Neural cell (in vitro differentiated cells): ENCODE data around the gene TNK2. TPM values are rescaled to one million over a fixed set of nuclear protein-coding genes. Genes with fewer than 3 reads are reported as not detected.

ENCODE experiments used
- H2AFZ ChIP-seq: fragments of 200-600, 300-800 bp; sonication (generic), shearing (Covaris generic); 2 replicates; pipeline ENCODE4 v1.6.0; 2014; ENCODE audit warnings: low read depth, mild to moderate bottlenecking, antibody characterized with exemption, low read length, moderate library complexity
- H3F3A ChIP-seq: fragments of 200-600 bp; shearing (Covaris generic); 2 replicates; pipeline ENCODE4 v1.6.1; 2016; ENCODE audit warnings: mild to moderate bottlenecking, moderate library complexity, mixed read lengths, antibody characterized with exemption, low read length; ENCODE audit not compliant: insufficient read depth, poor library complexity, severe bottlenecking
- H3K27ac ChIP-seq: fragments of 200-600, 300-800 bp; sonication (generic), shearing (Covaris generic); 2 replicates; pipeline ENCODE4 v1.5.1; 2014; ENCODE audit warnings: mild to moderate bottlenecking, low read length, moderate library complexity
- H3K27me3 ChIP-seq: fragments of 300-800, 200-600 bp; sonication (generic), shearing (Covaris generic); 2 replicates; pipeline ENCODE4 v1.6.0; 2014; ENCODE audit warnings: mild to moderate bottlenecking, low read depth, low read length, moderate library complexity; ENCODE audit not compliant: insufficient read depth
- H3K36me3 ChIP-seq: fragments of 300-800, 200-600 bp; sonication (generic), shearing (Covaris generic); 2 replicates; pipeline ENCODE4 v1.5.1; 2014; ENCODE audit warnings: mild to moderate bottlenecking, antibody characterized with exemption, low read length, moderate library complexity; ENCODE audit not compliant: insufficient read depth
- H3K4me2 ChIP-seq: fragments of 300-800, 200-600 bp; sonication (generic), shearing (Covaris generic); 2 replicates; pipeline ENCODE4 v1.6.0; 2014; ENCODE audit warnings: mild to moderate bottlenecking, low read length
- H3K4me3 ChIP-seq: fragments of 300-800, 200-600 bp; sonication (generic), shearing (Covaris generic); 2 replicates; pipeline ENCODE4 v1.5.1; 2014; ENCODE audit warnings: mild to moderate bottlenecking, low read length, moderate library complexity
- H3K79me2 ChIP-seq: fragments of 200-600 bp; shearing (Covaris generic); replicated peaks from 2 replicates; pipeline ENCODE4 v1.6.0; 2014; ENCODE audit warnings: mild to moderate bottlenecking, low read length, moderate library complexity; ENCODE audit not compliant: insufficient read depth
- H3K9ac ChIP-seq: fragments of 300-800, 200-600 bp; sonication (generic), shearing (Covaris generic); 2 replicates; pipeline ENCODE4 v1.6.1; 2016; ENCODE audit warnings: mild to moderate bottlenecking, low read length, mixed read lengths
- H3K9me2 ChIP-seq: fragments of 200-600 bp; shearing (Covaris generic); 2 replicates; pipeline ENCODE4 v1.6.1; 2016; ENCODE audit warnings: mild to moderate bottlenecking, low read length, mixed read lengths; ENCODE audit not compliant: insufficient read depth
- H3K9me3 ChIP-seq: fragments of 200-600, 300-800 bp; sonication (generic), shearing (Covaris generic); 2 replicates; pipeline ENCODE4 v1.6.1; 2016; ENCODE audit warnings: mild to moderate bottlenecking, mixed run types, low read length, moderate library complexity, mixed read lengths
- H4K20me1 ChIP-seq: fragments of 200-600 bp; shearing (Covaris generic); 2 replicates; pipeline ENCODE4 v1.6.1; 2016; ENCODE audit warnings: mild to moderate bottlenecking, mixed run types; ENCODE audit not compliant: insufficient read depth
- CTCF ChIP-seq: fragments of 450-650 bp; IDR thresholded peaks from 2 replicates; pipeline ENCODE4 v1.5.1; 2014; ENCODE audit warnings: antibody characterized with exemption, mild to moderate bottlenecking, moderate library complexity; ENCODE audit not compliant: poor library complexity, severe bottlenecking
- EP300 ChIP-seq: fragments of 450-650 bp; conservative IDR thresholded peaks from 2 replicates; pipeline ENCODE4 v1.6.1; 2014; ENCODE audit warnings: antibody characterized with exemption, mild to moderate bottlenecking, moderate library complexity; ENCODE audit not compliant: poor library complexity, severe bottlenecking
- EZH2 ChIP-seq: fragments of 200-600, 300-800 bp; shearing (Covaris generic), sonication (generic); IDR thresholded peaks from 2 replicates; pipeline ENCODE4 v1.6.1; 2014; ENCODE audit warnings: antibody characterized with exemption, low read length, borderline replicate concordance, mild to moderate bottlenecking; ENCODE audit not compliant: insufficient read depth, poor library complexity, severe bottlenecking
- MXI1 ChIP-seq: fragments of 450-650 bp; conservative IDR thresholded peaks from 2 replicates; pipeline ENCODE4 v1.6.1; 2014; ENCODE audit warnings: antibody characterized with exemption, mild to moderate bottlenecking; ENCODE audit not compliant: poor library complexity, severe bottlenecking
- POLR2AphosphoS5 ChIP-seq: IDR thresholded peaks from 2 replicates; pipeline ENCODE4 v1.6.1; 2012
- RAD21 ChIP-seq: fragments of 450-650 bp; conservative IDR thresholded peaks from 2 replicates; pipeline ENCODE4 v1.6.1; 2014; ENCODE audit warnings: antibody characterized with exemption, mild to moderate bottlenecking, moderate library complexity
- REST ChIP-seq: IDR thresholded peaks from 2 replicates; pipeline ENCODE4 v1.6.1; 2012; ENCODE audit warnings: borderline replicate concordance
- SMC3 ChIP-seq: fragments of 450-650 bp; conservative IDR thresholded peaks from 2 replicates; pipeline ENCODE4 v1.6.1; 2014; ENCODE audit warnings: antibody characterized with exemption, mild to moderate bottlenecking, moderate library complexity; ENCODE audit not compliant: poor library complexity
- TAF1 ChIP-seq: IDR thresholded peaks from 2 replicates; pipeline ENCODE4 v1.6.1; 2012; ENCODE audit warnings: low read depth
- polyA plus RNA-seq: library from polyadenylated mRNA; depleted of rRNA; stranded (reverse); fragments of >200 nt; gene quantifications from 2 replicates; pipeline ENCODE4 v1.2.3, GENCODE V29; 2014

Gene TNK2
- polyA plus RNA-seq, 1 donor from 2014 or later = 16.3 TPM

GRCh38 chr3:195853996-195854395 lies 54.4 kb downstream of the TNK2 start:
- H2AFZ ChIP-seq = no peak overlapping the region

GRCh38 chr3:195853036-195853435 lies 55.3 kb downstream of the TNK2 start:
- Histone ChIP-seq H4K20me1 (no peaks in the 10 kb centered on the region), H3K9me3 (no peaks in the 10 kb centered on the region), H3K4me2 (no peak overlapping the region), H3F3A (no peaks in the 10 kb centered on the region), H2AFZ (no peak overlapping the region), H3K9ac (no peak overlapping the region), H3K79me2 (no peaks in the 10 kb centered on the region), H3K9me2 (no peaks in the 10 kb centered on the region), H3K27ac (no peak overlapping the region), H3K36me3 (no peaks in the 10 kb centered on the region), H3K4me3 (no peak overlapping the region), H3K27me3 (no peaks in the 10 kb centered on the region)
- TF ChIP-seq POLR2AphosphoS5 (no peak), MXI1 (no peak), REST (no peak), EZH2 (no peak), EP300 (no peak), TAF1 (no peak), SMC3 (no peak), RAD21 (no peak)

More at GRCh38 chr3:195853996-195854395, 54.4 kb downstream of the TNK2 start:
- no peaks in the 10 kb centered on the region for H3K9me3 ChIP-seq
- H4K20me1 ChIP-seq = no peaks in the 10 kb centered on the region
- no peaks in the 10 kb centered on the region for H3F3A ChIP-seq
- H3K27ac ChIP-seq = no peak overlapping the region
- no peak overlapping the region for H3K9ac ChIP-seq
- H3K4me2 ChIP-seq = no peak overlapping the region
- no peaks in the 10 kb centered on the region for H3K36me3 ChIP-seq
- no peaks in the 10 kb centered on the region for H3K79me2 ChIP-seq
- TF ChIP-seq REST = no peak
- TF ChIP-seq POLR2AphosphoS5 = no peak
- no peak for TF ChIP-seq SMC3
- TF ChIP-seq EP300 = no peak
- no peak for TF ChIP-seq TAF1
- TF ChIP-seq CTCF = no peak
- no peak for TF ChIP-seq MXI1
- TF ChIP-seq EZH2 = no peak
- TF ChIP-seq RAD21 = no peak
- no peaks in the 10 kb centered on the region for H3K27me3 ChIP-seq
- no peak overlapping the region for H3K4me3 ChIP-seq
- H3K9me2 ChIP-seq = no peaks in the 10 kb centered on the region
